Testis (tissue), 2 donors: ENCODE measurements around the gene EIF4G3.

Source experiments
- POLR2A ChIP-seq: fragments of 450-650 bp; IDR thresholded peaks from one replicate; pipeline ENCODE4 v1.6.1; 2017; ENCODE audit warnings: antibody characterized with exemption, mild to moderate bottlenecking, moderate library complexity
- TF ChIP-seq, protein P1 (sequence below), 3 experiments: fragments of 450-650 bp in 2 of 3; fragments of 200-600 bp in 1 of 3; sonication (generic) in 1 of 3; IDR thresholded peaks; one replicate each; pipeline ENCODE4 v1.5.1; 2016 to 2019; ENCODE audit warnings: antibody characterized with exemption in 3 of 3, mild to moderate bottlenecking in 2 of 3, moderate library complexity in 1 of 3

GRCh38 chr1:20792196-20792595 is 384.5 kb downstream of the EIF4G3 start:
- TF ChIP-seq, protein P1, sequence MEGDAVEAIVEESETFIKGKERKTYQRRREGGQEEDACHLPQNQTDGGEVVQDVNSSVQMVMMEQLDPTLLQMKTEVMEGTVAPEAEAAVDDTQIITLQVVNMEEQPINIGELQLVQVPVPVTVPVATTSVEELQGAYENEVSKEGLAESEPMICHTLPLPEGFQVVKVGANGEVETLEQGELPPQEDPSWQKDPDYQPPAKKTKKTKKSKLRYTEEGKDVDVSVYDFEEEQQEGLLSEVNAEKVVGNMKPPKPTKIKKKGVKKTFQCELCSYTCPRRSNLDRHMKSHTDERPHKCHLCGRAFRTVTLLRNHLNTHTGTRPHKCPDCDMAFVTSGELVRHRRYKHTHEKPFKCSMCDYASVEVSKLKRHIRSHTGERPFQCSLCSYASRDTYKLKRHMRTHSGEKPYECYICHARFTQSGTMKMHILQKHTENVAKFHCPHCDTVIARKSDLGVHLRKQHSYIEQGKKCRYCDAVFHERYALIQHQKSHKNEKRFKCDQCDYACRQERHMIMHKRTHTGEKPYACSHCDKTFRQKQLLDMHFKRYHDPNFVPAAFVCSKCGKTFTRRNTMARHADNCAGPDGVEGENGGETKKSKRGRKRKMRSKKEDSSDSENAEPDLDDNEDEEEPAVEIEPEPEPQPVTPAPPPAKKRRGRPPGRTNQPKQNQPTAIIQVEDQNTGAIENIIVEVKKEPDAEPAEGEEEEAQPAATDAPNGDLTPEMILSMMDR (IDR thresholded peaks at IDR 0.05) = no peak
- no peak for TF ChIP-seq POLR2A
